Fibroblast of villous mesenchyme (primary cell): Measurements from ENCODE around the gene MAGI1. TPM values are rescaled to one million over a fixed set of nuclear protein-coding genes. Genes with fewer than 3 reads are reported as not detected.

Source experiments
- DNase-seq: peaks from one replicate; pipeline ENCODE4 v3.0.0-alpha.2; 2010; ENCODE audit warnings: low read depth
- H3K4me3 ChIP-seq: 2 replicates; pipeline ENCODE4 v1.5.1; 2011; ENCODE audit warnings: low read depth, mild to moderate bottlenecking, low read length
- total RNA-seq: library from RNA; depleted of rRNA; stranded (reverse); fragments of >200 nt; gene quantifications from 2 replicates; pipeline ENCODE4 v1.2.3, GENCODE V29; 2012
- TF ChIP-seq, protein P1 (sequence below): IDR thresholded peaks from 2 replicates; pipeline ENCODE4 v1.5.1; 2012; ENCODE audit warnings: low read depth, mild to moderate bottlenecking, low read length; ENCODE audit not compliant: insufficient read depth

Gene MAGI1
- total RNA-seq, 1 donor: 20.7 TPM

DNA sequence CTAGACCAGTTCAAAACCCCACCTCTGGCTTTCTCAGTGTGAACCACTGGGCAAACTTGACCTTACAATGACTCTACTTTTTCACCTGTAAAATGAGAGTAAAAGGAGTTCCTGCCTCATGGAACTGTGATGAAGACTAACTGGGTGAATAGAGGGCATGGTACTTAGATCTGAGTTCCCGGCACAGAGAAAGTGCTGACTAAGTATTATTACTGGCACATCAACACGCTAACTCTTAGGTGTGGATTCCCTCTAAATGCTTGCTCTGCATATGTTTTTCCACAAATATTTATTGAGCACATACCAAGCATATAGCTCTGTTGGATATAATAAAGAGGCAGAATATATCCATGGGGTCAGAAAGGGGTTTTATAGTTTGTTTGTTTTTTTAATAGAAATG, 437.8 kb downstream of the MAGI1 start:
- DNase-seq: no peak
- H3K4me3 ChIP-seq: no peak overlapping the region
- TF ChIP-seq, protein P1, sequence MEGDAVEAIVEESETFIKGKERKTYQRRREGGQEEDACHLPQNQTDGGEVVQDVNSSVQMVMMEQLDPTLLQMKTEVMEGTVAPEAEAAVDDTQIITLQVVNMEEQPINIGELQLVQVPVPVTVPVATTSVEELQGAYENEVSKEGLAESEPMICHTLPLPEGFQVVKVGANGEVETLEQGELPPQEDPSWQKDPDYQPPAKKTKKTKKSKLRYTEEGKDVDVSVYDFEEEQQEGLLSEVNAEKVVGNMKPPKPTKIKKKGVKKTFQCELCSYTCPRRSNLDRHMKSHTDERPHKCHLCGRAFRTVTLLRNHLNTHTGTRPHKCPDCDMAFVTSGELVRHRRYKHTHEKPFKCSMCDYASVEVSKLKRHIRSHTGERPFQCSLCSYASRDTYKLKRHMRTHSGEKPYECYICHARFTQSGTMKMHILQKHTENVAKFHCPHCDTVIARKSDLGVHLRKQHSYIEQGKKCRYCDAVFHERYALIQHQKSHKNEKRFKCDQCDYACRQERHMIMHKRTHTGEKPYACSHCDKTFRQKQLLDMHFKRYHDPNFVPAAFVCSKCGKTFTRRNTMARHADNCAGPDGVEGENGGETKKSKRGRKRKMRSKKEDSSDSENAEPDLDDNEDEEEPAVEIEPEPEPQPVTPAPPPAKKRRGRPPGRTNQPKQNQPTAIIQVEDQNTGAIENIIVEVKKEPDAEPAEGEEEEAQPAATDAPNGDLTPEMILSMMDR: no peak

DNA sequence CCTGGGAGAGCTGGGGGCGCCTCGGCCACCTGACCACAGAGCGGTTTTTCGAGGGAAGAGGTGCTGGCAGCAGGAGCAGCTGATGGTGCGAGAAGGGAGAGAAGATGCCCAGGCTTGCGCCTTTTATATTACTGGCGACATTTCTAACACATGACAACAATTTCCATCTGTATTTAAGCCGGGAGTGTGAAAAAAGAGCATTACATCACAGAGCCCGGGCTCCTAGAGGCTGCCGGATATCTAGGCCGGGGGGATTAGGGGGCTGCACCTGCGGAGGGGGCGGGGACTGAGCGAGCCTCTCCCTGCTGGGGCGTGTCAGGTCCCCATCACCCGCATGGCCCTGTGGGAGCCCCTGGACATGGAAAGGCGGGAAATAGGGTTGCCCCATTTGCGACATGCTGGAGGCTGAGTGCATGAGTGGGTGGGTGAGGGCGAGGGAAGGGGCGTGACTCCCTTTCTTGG, 440.7 kb downstream of the MAGI1 start:
- TF ChIP-seq, protein P1: no peak
- no peak overlapping the region for H3K4me3 ChIP-seq
- DNase-seq: no peak

DNA sequence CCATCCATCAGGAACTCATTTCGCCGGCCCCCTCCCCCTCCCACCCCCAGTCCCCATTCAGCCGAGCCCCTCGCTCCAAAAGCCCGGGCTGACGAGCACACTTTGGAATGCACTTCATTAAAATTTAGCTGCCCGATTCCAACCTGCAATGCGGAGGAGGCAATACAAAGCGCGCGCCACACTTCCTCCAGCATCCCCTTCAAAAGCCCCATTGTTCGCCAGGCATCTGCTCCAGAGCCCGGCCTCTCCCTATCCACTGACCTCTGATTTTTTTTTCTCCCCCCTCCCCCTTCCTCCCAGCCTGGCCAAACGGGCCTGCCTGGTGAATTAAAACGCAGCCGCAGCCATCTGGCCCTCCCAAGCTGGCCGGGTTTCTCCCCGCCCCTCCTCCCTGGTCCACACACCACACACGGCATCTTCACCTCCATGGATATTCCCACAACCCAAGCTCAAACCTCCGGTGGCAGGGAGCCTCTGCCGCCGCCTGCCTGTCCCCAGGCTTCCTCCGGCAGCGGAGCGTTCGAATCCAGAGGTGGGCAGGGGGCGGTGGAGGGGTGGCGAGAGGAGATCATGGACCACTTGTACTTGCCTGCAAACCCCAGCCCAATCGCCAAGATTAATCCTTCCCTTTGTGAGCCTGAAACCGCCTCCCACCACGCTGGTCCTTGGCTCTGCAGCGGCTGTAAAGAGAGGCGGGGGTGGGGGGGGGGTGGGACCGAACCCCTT, 441.3 kb downstream of the MAGI1 start:
- H3K4me3 ChIP-seq: no peak overlapping the region
- no peak for DNase-seq
- TF ChIP-seq, protein P1: no peak

DNA sequence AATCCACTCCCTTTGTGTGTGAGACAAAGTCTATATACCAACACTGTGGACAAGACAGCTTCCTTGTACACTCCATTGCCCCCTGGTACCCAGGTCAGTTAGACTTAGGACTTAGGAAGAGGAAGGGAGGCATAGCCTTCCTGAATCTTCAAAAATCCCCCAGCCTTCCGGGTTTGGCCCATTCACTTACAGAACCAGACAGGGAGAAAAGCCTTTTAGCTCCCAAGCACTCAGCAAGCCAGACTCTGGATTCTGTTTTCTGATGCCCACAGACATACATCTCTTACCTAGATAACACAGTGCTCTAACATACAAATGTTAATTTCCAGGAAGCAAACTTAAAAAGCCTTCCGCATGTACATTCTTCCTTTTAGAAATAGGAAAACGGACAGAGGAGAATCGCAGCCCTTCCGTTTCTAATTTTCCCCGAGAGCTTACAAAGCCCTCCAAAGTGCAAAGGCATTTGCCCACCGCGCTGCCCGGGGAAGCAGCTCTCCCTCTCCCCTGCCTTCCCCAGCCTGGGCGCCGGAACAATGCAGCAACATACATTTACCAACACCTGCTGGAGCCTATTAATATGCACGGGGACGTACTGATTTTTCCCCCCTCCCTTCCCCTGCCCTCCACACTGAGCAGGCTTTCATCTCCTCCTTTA, 442.0 kb downstream of the MAGI1 start:
- DNase-seq: no peak
- TF ChIP-seq, protein P1: no peak
- H3K4me3 ChIP-seq: no peak overlapping the region

DNA sequence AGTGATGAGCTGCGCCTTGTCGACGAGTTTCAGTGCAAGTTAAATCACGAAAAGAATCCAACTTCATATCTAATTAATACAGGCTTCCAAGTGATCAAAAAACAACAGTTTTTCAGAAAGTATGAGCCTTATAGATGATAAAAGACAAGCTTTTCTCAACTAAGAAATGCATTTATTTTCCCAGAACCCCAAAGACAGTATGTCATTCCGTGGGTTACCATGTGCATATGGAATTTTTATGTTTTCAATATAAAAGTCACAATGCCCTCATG, 442.8 kb downstream of the MAGI1 start:
- no peak overlapping the region for H3K4me3 ChIP-seq
- DNase-seq: no peak
- TF ChIP-seq, protein P1: no peak

DNA sequence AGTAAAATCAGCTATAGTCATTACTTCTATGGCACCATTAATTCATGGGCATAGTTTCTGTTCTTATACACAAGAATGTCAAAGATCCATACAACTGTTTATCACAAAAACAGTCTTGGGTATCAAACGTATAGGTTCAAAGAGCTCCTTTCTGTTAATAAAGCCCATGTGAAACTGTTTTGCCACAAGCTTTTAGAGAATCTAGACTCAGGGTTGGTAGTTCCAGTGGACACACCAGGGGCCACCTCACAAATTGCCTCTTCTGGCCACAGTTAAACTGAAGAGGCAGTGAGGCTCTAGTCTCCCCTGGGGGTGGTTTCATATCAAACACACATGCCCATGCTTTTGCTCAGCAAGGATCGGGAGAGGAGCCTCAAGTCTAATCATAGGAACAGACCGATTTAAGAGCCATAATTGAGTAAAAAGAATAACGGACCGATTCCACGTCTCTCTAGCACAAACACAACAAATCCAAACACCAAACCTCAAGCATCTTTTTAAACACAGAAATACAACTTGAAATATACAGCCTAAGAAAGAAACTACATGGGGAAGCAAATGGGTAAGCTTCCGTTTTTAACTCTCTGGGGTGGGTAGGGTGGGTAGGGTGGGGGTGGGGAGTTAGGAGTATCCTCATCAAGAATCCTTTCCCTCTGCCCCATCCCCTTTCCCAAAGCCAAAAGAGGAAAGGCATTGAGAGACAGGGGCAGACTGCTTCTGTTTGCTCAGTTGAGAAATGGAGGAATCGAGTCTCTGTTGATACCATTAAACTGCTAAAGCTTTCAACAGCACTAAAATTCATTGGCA, 443.3 kb downstream of the MAGI1 start:
- H3K4me3 ChIP-seq: no peak overlapping the region
- DNase-seq: no peak
- TF ChIP-seq, protein P1: no peak
